Brain microvascular endothelial cell (primary cell): ENCODE results near the gene ANKRD11.

Source experiments
- DNase-seq: peaks from one replicate; pipeline ENCODE4 v3.0.0-alpha.2; 2020
- H3K27ac ChIP-seq: fragments of 250-450 bp; sonication (Bioruptor Pico); 2 replicates; pipeline ENCODE4 v1.5.1; 2020; ENCODE audit warnings: mild to moderate bottlenecking, moderate library complexity
- H3K27me3 ChIP-seq: fragments of 250-450 bp; sonication (Bioruptor Pico); replicated peaks from 2 replicates; pipeline ENCODE4 v1.5.1; 2020; ENCODE audit warnings: mild to moderate bottlenecking
- H3K36me3 ChIP-seq: fragments of 250-450 bp; sonication (Bioruptor Pico); replicated peaks from 2 replicates; pipeline ENCODE4 v1.5.1; 2020; ENCODE audit warnings: mild to moderate bottlenecking
- H3K4me3 ChIP-seq: 2 replicates; pipeline ENCODE4 v1.5.1; 2011; ENCODE audit warnings: low read depth, mild to moderate bottlenecking, control low read depth, low read length, moderate library complexity
- CTCF ChIP-seq: IDR thresholded peaks from 2 replicates; pipeline ENCODE4 v1.5.1; 2011; ENCODE audit warnings: low read depth, mild to moderate bottlenecking, moderate library complexity, low read length, control low read depth, inconsistent platforms; ENCODE audit errors: missing control alignments
- in situ Hi-C: cut with HindIII; loops from 2 replicates; pipeline ENCODE4 v1.10.0; 2017; ENCODE audit warnings: low sequenced_read_pairs, low pct_ligation_motif_present

The ANKRD11 gene

GRCh38 chr16:89352091-89352681, 138.2 kb downstream of the ANKRD11 start:
- no peak for TF ChIP-seq CTCF
- no peak overlapping the region for H3K4me3 ChIP-seq
- no peak for DNase-seq
- H3K36me3 ChIP-seq, result peaks cover 12% of the 10 kb centered on the region
- no peak overlapping the region for H3K27ac ChIP-seq
- in situ Hi-C loops, result no loop called here
- H3K27me3 ChIP-seq, result no peaks in the 10 kb centered on the region

- Histone ChIP-seq H3K36me3 (peaks cover 12% of the 10 kb centered on the region), H3K4me3 (no peak overlapping the region), H3K27ac (no peak overlapping the region), H3K27me3 (no peaks in the 10 kb centered on the region)
- TF ChIP-seq CTCF, result no peak
- in situ Hi-C loops, result no loop called here
- DNase-seq, result no peak
Measured at GRCh38 chr16:89351645-89352044, 138.7 kb downstream of the ANKRD11 start.

- Histone ChIP-seq H3K27ac (no peak overlapping the region), H3K36me3 (peaks cover 12% of the 10 kb centered on the region), H3K27me3 (no peaks in the 10 kb centered on the region), H3K4me3 (no peak overlapping the region)
- in situ Hi-C loops, result no loop called here
- DNase-seq, result no peak
- TF ChIP-seq CTCF, result no peak
Measured at GRCh38 chr16:89350701-89351380, 139.5 kb downstream of the ANKRD11 start.

- H3K27ac ChIP-seq, result no peak overlapping the region
- DNase-seq, result no peak
- in situ Hi-C loops, result no loop called here
Measured at GRCh38 chr16:89349947-89350633, 140.3 kb downstream of the ANKRD11 start.

GRCh38 chr16:89347807-89348206, 142.6 kb downstream of the ANKRD11 start:
- Histone ChIP-seq H3K4me3 (no peak overlapping the region), H3K36me3 (peaks cover 12% of the 10 kb centered on the region), H3K27ac (no peak overlapping the region), H3K27me3 (no peaks in the 10 kb centered on the region)
- no peak for DNase-seq
- TF ChIP-seq CTCF, result no peak
- in situ Hi-C loops, result no loop called here

More at GRCh38 chr16:89349947-89350633, 140.3 kb downstream of the ANKRD11 start:
- no peaks in the 10 kb centered on the region for H3K27me3 ChIP-seq
- H3K36me3 ChIP-seq, result peaks cover 12% of the 10 kb centered on the region
- TF ChIP-seq CTCF, result no peak
- H3K4me3 ChIP-seq, result no peak overlapping the region
